ENCODE results near the gene KAT2B.

Gene KAT2B

DNA sequence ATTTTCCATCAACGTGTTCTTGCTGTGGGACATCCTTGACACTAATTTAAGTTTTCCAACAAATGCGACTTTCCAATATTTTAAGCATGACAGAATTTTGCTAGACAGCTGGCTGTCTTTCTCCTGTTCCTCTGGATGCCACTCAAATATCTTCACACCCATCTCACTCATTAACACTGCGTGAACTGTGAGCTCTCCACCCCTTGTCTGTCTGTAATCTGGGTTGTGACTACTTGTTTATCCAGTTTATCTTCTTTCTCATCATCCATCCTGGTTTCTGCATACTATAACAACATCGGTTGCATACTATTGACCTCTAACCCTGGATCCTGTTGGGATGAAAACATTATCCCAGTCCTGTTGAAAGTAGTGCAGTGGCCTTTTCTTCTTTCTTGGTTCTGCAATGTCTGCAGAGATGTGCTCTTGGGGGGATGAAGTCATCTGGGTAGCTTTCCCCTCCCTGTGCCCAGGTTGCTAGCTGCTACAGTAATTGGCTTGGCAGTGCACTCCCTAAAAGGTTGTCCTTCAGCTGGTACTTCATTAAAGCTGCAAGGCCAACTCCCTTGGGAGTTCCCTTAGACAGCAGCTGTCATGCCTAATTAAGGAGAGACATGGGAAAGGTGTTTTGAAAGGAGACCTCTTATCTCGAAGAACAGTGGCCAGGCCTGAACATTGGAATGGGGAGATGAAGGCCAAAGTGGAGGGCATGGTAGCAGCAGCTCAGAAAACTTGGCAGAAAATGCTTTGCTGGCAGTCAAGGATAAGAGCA is 24.7 kb downstream of the KAT2B start:
- DNase-seq (ENCODE audit: low read depth in 2 of 3, low spot score in 1 of 3) = no peak

- DNase-seq (ENCODE audit: low read depth in 2 of 3, low spot score in 1 of 3) = no peak
These were observed 25.8 kb downstream of the KAT2B start for GRCh38 chr3:20066079-20066478.

GRCh38 chr3:20066850-20067617 is 26.8 kb downstream of the KAT2B start:
- no peak for DNase-seq (ENCODE audit: low read depth in 2 of 3, low spot score in 1 of 3)

- no peak for DNase-seq (ENCODE audit: low read depth in 2 of 3, low spot score in 1 of 3)
These were observed 28.4 kb downstream of the KAT2B start for GRCh38 chr3:20068512-20069177.

DNA sequence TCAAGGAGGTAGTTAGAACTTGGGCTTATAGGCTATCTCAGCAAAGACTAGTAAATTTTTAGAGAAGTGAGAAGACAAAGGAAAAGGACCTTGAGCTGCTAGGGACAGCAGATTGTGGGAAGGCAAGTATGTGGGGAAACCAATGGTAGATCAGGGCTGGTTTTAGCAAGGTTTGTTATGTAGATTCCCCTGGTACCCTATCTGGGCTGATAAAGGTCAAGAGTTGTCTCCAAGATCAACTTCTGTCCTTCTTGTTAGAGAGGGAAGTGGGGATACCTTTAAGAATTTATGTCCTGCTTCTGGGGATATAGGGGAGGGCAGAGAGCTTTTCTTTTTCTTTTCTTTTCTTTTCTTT is 28.9 kb downstream of the KAT2B start:
- no peak for DNase-seq (ENCODE audit: low read depth in 2 of 3, low spot score in 1 of 3)

- no peak for DNase-seq (ENCODE audit: low read depth in 2 of 3, low spot score in 1 of 3)
These were observed 30.9 kb downstream of the KAT2B start for GRCh38 chr3:20071175-20071574.

- DNase-seq (ENCODE audit: low read depth in 2 of 3, low spot score in 1 of 3) = no peak
These were observed 32.2 kb downstream of the KAT2B start for GRCh38 chr3:20072422-20072821.

- DNase-seq (ENCODE audit: low read depth in 2 of 3, low spot score in 1 of 3) = no peak
These were observed 32.8 kb downstream of the KAT2B start for GRCh38 chr3:20073068-20073467.

DNA sequence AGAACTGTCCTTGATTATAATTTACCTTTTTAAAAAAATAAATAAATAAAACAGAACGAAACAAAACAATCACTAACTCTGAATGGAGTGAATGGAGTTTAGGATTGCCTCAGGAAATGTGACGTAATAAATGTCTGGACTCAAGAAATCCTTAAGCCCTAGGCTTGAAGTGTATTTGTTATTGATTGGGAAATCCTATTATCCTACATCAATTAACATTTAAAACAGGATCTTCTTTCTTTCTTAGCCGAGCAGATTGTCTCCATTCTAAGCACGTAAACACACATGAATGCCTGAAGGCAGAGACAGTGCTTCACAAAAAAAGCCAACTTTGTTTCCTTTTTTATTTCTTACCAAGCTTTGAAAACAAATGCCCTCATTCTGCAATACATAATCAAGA is 33.4 kb downstream of the KAT2B start:
- no peak for DNase-seq (ENCODE audit: low read depth in 2 of 3, low spot score in 1 of 3)

GRCh38 chr3:20074226-20075063 is 34.2 kb downstream of the KAT2B start:
- no peak for DNase-seq (ENCODE audit: low read depth in 2 of 3, low spot score in 1 of 3)

GRCh38 chr3:20075197-20075596 is 35.0 kb downstream of the KAT2B start:
- DNase-seq (ENCODE audit: low read depth in 2 of 3, low spot score in 1 of 3) = no peak

DNA sequence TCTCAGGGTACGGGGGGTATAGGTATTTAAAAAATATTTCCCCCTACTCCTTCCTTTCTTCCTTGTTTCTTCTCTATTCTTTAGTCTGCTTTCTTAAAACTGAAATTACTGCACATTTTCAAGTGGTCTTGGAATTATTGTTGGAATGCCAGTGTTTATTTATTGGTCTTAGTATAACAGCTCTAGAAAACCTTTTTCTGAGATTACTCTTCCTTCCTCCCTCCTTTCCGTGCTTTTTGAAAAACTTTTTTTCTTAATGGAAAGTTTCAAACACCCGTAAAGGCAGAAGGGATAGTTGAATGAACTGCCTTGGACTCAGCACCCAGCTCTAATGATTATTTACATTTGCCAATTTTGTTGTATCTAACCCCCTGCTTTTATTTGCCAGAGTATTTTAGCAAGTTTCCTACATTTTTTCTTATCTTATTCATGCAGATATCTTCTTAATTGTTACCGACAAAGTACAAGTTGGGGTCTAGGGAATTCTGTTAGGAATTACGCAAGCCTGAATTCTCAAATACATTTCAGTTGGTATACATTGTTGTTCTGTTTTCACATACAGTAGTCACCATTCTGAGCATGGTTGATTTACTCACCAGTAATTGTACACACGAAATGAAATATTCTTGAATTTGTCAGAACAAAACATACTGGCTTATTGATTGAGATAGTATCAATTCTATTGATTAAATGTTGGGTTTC is 36.2 kb downstream of the KAT2B start:
- no peak for DNase-seq (ENCODE audit: low read depth in 2 of 3, low spot score in 1 of 3)

GRCh38 chr3:20077068-20077467 is 36.8 kb downstream of the KAT2B start:
- DNase-seq (ENCODE audit: low read depth in 2 of 3, low spot score in 1 of 3) = no peak

- DNase-seq (ENCODE audit: low read depth in 2 of 3, low spot score in 1 of 3) = no peak
These were observed 38.0 kb downstream of the KAT2B start for GRCh38 chr3:20078194-20078714.

- no peak for DNase-seq (ENCODE audit: low read depth in 2 of 3, low spot score in 1 of 3)
These were observed 39.4 kb downstream of the KAT2B start for GRCh38 chr3:20079621-20080020.

GRCh38 chr3:20080956-20081554 is 40.8 kb downstream of the KAT2B start:
- DNase-seq (ENCODE audit: low read depth in 2 of 3, low spot score in 1 of 3) = no peak

- DNase-seq (ENCODE audit: low read depth in 2 of 3, low spot score in 1 of 3) = no peak
These were observed 43.0 kb downstream of the KAT2B start for GRCh38 chr3:20083253-20083652.

DNA sequence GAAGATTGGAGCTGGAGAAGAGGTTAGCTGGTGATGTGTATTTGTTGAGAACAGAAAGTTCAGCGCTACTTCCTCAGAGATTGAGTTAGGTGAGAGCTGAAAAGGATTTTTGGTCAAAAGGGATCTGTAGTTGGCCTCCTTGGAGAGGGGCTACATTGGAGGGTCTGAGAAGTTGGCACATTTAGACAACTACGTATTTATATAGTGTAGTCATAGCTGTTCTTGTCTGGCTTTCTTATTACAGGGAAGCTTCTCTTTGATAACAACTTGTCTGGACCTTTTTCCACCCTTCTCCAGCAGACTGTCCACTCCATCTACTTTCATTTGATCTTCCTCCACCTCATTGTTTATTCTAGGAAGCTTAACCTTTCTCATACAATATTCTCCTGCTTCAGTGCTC is 43.7 kb downstream of the KAT2B start:
- DNase-seq (ENCODE audit: low read depth in 2 of 3, low spot score in 1 of 3) = no peak

GRCh38 chr3:20091331-20092047 is 51.2 kb downstream of the KAT2B start:
- no peak for DNase-seq (ENCODE audit: low read depth in 2 of 3, low spot score in 1 of 3)
